ENCODE measurements around the gene ENTPD6.

DNA sequence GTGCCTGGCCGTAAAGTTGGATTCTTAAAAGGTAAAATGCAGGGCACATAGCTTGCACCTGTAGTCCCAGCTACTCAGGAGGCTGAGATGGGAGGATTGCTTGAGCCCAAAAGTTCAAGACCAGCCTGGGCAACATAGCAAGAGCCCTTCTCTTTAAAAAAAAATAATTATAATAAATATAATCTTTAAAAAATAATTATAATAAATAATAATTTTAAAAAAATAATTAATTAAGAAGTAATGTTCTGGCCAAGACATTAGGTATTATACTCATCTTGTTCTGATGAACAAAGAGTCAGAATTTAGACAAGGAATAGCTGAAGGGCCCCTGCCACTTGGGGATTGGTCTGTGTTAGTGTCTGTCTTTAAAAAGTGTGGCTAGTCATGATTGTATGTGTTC is 13.9 kb downstream of the ENTPD6 start:
- TF ChIP-seq, protein P1, sequence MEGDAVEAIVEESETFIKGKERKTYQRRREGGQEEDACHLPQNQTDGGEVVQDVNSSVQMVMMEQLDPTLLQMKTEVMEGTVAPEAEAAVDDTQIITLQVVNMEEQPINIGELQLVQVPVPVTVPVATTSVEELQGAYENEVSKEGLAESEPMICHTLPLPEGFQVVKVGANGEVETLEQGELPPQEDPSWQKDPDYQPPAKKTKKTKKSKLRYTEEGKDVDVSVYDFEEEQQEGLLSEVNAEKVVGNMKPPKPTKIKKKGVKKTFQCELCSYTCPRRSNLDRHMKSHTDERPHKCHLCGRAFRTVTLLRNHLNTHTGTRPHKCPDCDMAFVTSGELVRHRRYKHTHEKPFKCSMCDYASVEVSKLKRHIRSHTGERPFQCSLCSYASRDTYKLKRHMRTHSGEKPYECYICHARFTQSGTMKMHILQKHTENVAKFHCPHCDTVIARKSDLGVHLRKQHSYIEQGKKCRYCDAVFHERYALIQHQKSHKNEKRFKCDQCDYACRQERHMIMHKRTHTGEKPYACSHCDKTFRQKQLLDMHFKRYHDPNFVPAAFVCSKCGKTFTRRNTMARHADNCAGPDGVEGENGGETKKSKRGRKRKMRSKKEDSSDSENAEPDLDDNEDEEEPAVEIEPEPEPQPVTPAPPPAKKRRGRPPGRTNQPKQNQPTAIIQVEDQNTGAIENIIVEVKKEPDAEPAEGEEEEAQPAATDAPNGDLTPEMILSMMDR (IDR thresholded peaks at IDR 0.05 in 8 of 11, conservative IDR thresholded peaks at IDR 0.05 in 3 of 11): no peak
- TF ChIP-seq POLR2AphosphoS5 (IDR thresholded peaks at IDR 0.05): no peak

All from spleen (tissue), 7 donors.